K562 (cell line): ENCODE measurements around the gene MYG1.

Experiments used
- BRD4 ChIP-seq: fragments of 200-600 bp; sonication (generic); IDR thresholded peaks from 2 replicates; pipeline ENCODE4 v1.6.1; 2017; ENCODE audit warnings: inconsistent platforms
- EGR1 ChIP-seq: fragments of 450-650 bp; conservative IDR thresholded peaks from 2 replicates; pipeline ENCODE4 v1.6.1; 2017; ENCODE audit warnings: mild to moderate bottlenecking
- ETS1 ChIP-seq: conservative IDR thresholded peaks from 2 replicates; pipeline ENCODE4 v1.6.1; 2011; ENCODE audit warnings: low read depth, mild to moderate bottlenecking, low read length; ENCODE audit not compliant: control insufficient read depth
- FOXA3 ChIP-seq, 2 experiments: fragments of 450-650 bp in 1 of 2; sonication (generic) in 1 of 2; formaldehyde crosslinking; IDR thresholded peaks in 1 of 2; conservative IDR thresholded peaks in 1 of 2; 2 replicates each; pipeline versions ENCODE4 v1.4.0 to v1.8.0; 2020 to 2022; ENCODE audit warnings: mild to moderate bottlenecking in 2 of 2, missing genetic modification reagents in 1 of 2
- RAD21 ChIP-seq, 2 experiments: fragments of 250-450 bp in 1 of 2; fragments of 450-650 bp in 1 of 2; sonication (Bioruptor Pico) in 1 of 2; formaldehyde crosslinking in 1 of 2; IDR thresholded peaks in 1 of 2; conservative IDR thresholded peaks in 1 of 2; 2 replicates each; pipeline versions ENCODE4 v1.4.0 to v1.8.0; 2020 to 2022; ENCODE audit warnings: mild to moderate bottlenecking in 2 of 2, moderate library complexity in 1 of 2
- RBM22 ChIP-seq: fragments of 200-400 bp; formaldehyde crosslinking; IDR thresholded peaks from 2 replicates; pipeline ENCODE4 v1.6.1; 2018; ENCODE audit warnings: low read length, low read depth; ENCODE audit not compliant: poor library complexity, severe bottlenecking
- REST ChIP-seq, 2 experiments: fragments of 450-650 bp; formaldehyde crosslinking in 1 of 2; IDR thresholded peaks; 2 replicates each; pipeline versions ENCODE4 v1.4.0 to v1.6.1; 2014 to 2020; ENCODE audit warnings: mild to moderate bottlenecking in 2 of 2, borderline replicate concordance in 1 of 2, low read depth in 1 of 2
- SMARCA5 ChIP-seq: fragments of 450-650 bp; IDR thresholded peaks from 2 replicates; pipeline ENCODE4 v1.6.1; 2016
- TF ChIP-seq, protein P1 (sequence below), 2 experiments: fragments of 450-650 bp; IDR thresholded peaks; 2 replicates each; pipeline ENCODE4 v1.6.1; 2016; ENCODE audit warnings: mild to moderate bottlenecking in 2 of 2, borderline replicate concordance in 1 of 2, low read depth in 1 of 2, moderate library complexity in 1 of 2
- TF ChIP-seq, protein P2 (sequence below): fragments of 250-450 bp; sonication (Bioruptor Pico); IDR thresholded peaks from 2 replicates; pipeline ENCODE4 v1.5.0; 2021

- TF ChIP-seq, protein P1, sequence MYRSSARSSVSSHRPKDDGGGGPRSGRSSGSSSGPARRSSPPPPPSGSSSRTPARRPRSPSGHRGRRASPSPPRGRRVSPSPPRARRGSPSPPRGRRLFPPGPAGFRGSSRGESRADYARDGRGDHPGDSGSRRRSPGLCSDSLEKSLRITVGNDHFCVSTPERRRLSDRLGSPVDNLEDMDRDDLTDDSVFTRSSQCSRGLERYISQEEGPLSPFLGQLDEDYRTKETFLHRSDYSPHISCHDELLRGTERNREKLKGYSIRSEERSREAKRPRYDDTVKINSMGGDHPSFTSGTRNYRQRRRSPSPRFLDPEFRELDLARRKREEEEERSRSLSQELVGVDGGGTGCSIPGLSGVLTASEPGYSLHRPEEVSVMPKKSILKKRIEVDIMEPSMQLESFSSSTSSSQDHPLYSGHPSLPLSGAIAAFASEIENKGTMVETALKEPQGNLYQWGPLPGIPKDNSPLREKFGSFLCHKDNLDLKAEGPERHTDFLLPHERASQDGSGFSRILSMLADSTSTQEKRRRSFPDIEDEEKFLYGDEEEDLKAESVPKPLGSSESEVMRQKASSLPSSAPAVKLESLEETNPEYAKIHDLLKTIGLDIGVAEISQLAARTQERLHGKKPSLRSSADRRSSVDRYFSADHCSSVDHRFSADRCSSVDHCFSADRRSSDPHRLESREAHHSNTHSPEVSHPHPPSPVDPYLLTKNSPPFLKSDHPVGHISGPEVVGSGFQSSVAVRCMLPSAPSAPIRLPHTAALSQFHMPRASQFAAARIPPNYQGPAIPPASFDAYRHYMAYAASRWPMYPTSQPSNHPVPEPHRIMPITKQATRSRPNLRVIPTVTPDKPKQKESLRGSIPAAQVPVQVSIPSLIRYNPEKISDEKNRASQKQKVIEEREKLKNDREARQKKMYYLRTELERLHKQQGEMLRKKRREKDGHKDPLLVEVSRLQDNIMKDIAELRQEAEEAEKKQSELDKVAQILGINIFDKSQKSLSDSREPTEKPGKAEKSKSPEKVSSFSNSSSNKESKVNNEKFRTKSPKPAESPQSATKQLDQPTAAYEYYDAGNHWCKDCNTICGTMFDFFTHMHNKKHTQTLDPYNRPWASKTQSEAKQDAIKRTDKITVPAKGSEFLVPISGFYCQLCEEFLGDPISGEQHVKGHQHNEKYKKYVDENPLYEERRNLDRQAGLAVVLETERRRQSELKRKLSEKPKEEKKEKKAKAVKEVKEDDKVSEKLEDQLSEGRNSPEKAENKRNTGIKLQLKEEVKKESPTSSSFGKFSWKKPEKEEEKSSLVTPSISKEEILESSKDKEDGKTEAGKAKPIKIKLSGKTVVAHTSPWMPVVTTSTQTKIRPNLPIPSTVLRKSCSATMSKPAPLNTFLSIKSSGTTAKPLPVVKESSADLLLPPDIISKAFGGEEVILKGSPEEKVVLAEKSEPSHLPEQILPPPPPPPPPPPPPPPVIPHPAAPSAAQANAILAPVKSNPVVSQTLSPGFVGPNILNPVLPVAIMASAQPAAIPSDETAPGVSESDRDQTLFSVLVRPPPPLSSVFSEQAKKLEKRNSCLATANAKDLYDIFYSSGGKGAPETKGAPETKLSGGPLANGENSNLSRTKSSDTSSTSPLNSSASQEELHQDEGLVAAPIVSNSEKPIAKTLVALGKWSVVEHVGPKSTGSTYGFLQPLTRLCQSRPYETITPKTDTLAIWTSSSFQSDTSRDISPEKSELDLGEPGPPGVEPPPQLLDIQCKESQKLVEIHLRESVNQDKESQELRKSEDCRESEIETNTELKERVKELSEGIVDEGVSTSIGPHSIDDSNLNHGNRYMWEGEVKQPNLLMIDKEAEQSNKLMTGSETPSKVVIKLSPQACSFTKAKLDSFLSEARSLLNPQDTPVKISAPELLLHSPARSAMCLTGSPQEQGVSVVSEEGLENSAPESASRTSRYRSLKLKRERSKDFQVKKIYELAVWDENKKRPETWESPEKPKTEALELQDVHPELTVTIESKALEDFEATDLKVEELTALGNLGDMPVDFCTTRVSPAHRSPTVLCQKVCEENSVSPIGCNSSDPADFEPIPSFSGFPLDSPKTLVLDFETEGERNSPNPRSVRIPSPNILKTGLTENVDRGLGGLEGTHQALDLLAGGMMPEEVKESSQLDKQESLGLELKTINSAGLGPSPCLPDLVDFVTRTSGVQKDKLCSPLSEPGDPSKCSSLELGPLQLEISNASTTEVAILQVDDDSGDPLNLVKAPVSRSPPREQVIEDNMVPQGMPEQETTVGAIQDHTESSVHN (IDR thresholded peaks at IDR 0.05; ENCODE audit: borderline replicate concordance in 1 of 2, low read depth in 1 of 2) = no peak
- TF ChIP-seq REST (IDR thresholded peaks at IDR 0.05; ENCODE audit: borderline replicate concordance) (no peak), REST (CRISPR knock-in tag; IDR thresholded peaks at IDR 0.05; ENCODE audit: low read depth) (no peak), RAD21 (CRISPR knock-in tag; conservative IDR thresholded peaks at IDR 0.05 in 1 of 2, IDR thresholded peaks at IDR 0.05 in 1 of 2) (no peak), FOXA3 (CRISPR knock-in tag; conservative IDR thresholded peaks at IDR 0.05 in 1 of 2, IDR thresholded peaks at IDR 0.05 in 1 of 2) (no peak), ETS1 (no peak), EGR1 (no peak), BRD4 (no peak), SMARCA5 (no peak), RBM22 (no peak)
- TF ChIP-seq, protein P2, sequence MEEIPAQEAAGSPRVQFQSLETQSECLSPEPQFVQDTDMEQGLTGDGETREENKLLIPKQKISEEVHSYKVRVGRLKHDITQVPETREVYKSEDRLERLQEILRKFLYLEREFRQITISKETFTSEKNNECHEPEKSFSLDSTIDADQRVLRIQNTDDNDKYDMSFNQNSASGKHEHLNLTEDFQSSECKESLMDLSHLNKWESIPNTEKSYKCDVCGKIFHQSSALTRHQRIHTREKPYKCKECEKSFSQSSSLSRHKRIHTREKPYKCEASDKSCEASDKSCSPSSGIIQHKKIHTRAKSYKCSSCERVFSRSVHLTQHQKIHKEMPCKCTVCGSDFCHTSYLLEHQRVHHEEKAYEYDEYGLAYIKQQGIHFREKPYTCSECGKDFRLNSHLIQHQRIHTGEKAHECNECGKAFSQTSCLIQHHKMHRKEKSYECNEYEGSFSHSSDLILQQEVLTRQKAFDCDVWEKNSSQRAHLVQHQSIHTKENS = no peak
These were observed 35.3 kb downstream of the MYG1 start for GRCh38 chr12:53334822-53335221.
